IMR-90 (cell line): Measurements from ENCODE around the gene NDP. TPM values are rescaled to one million over a fixed set of nuclear protein-coding genes. Genes with fewer than 3 reads are reported as not detected.
A peak's percentile ranks its signal among the peaks of the same experiment; 100 is the strongest.

Source experiments
- ATAC-seq: fragments of 200-7000 bp; cut with Tn5 transposase; 2 replicates; pipeline ENCODE4 v1.9.1; 2020; ENCODE audit warnings: low read depth, mild to moderate bottlenecking, moderate library complexity
- BruUV-seq: library from RNA; stranded (reverse); fragments of 400-500 nt; replicated peaks from 2 replicates; lab custom pipeline; 2021; lab: Mats Ljungman, UMichigan
- CTCF ChIA-PET: fragments of 300-600 bp; formaldehyde crosslinking; extraction: SDS; loops from one replicate; lab custom pipeline; 2021; ENCODE audit warnings: antibody characterized with exemption; lab: Yijun Ruan, JAX
- POLR2A ChIA-PET: fragments of 300-600 bp; sonication (Branson Sonifier 250); formaldehyde crosslinking; loops from one replicate; lab custom pipeline; 2022; ENCODE audit warnings: antibody characterized with exemption; ENCODE audit not compliant: unreplicated experiment; lab: Charles Lee
- DNase-seq: peaks from one replicate; pipeline ENCODE4 v3.0.0; 2013
- H2AFZ ChIP-seq: replicated peaks from 2 replicates; pipeline ENCODE3; 2013; ENCODE audit warnings: low read length, mild to moderate bottlenecking; ENCODE audit not compliant: poor library complexity
- H2AK5ac ChIP-seq: 2 replicates; pipeline ENCODE4 v1.6.1; 2013; ENCODE audit warnings: low read depth, low read length, inconsistent platforms
- H2AK9ac ChIP-seq: replicated peaks from 2 replicates; pipeline ENCODE3; 2013; ENCODE audit warnings: mild to moderate bottlenecking, low read depth, low read length, moderate library complexity; ENCODE audit not compliant: poor library complexity
- H2BK120ac ChIP-seq: 2 replicates; pipeline ENCODE4 v1.6.1; 2013; ENCODE audit warnings: low read depth, low read length, inconsistent platforms
- H2BK15ac ChIP-seq: 3 replicates; pipeline ENCODE4 v1.6.1; 2013; ENCODE audit warnings: low read depth, low read length, inconsistent platforms
- H2BK20ac ChIP-seq: 2 replicates; pipeline ENCODE4 v1.6.1; 2013; ENCODE audit warnings: low read depth, mild to moderate bottlenecking, inconsistent platforms, low read length, moderate library complexity
- H2BK5ac ChIP-seq: 2 replicates; pipeline ENCODE4 v1.6.1; 2013; ENCODE audit warnings: mild to moderate bottlenecking, low read depth, low read length, inconsistent platforms; ENCODE audit not compliant: poor library complexity, severe bottlenecking
- H3K14ac ChIP-seq: replicated peaks from 2 replicates; pipeline ENCODE4 v1.6.1; 2013; ENCODE audit warnings: low read depth, low read length, inconsistent platforms
- H3K18ac ChIP-seq: 2 replicates; pipeline ENCODE4 v1.6.1; 2013; ENCODE audit warnings: low read depth, low read length, control low read depth
- H3K23ac ChIP-seq: 2 replicates; pipeline ENCODE4 v1.6.1; 2013; ENCODE audit warnings: low read depth, low read length, inconsistent platforms
- H3K27ac ChIP-seq: 2 replicates; pipeline ENCODE4 v1.5.1; 2013; ENCODE audit warnings: mild to moderate bottlenecking, control low read depth, low read length; ENCODE audit not compliant: insufficient read depth
- H3K27me3 ChIP-seq: 2 replicates; pipeline ENCODE4 v1.6.1; 2013; ENCODE audit warnings: low read length; ENCODE audit not compliant: control insufficient read depth, insufficient read depth
- H3K36me3 ChIP-seq: 2 replicates; pipeline ENCODE4 v1.6.1; 2013; ENCODE audit warnings: low read length, mixed read lengths; ENCODE audit not compliant: control insufficient read depth, insufficient read depth
- H3K4ac ChIP-seq: 2 replicates; pipeline ENCODE4 v1.6.1; 2013; ENCODE audit warnings: low read depth, low read length, inconsistent platforms
- H3K4me1 ChIP-seq: 2 replicates; pipeline ENCODE4 v1.6.1; 2013; ENCODE audit warnings: low read length, mixed read lengths; ENCODE audit not compliant: control insufficient read depth, insufficient read depth
- H3K4me2 ChIP-seq: 2 replicates; pipeline ENCODE4 v1.6.1; 2013; ENCODE audit warnings: low read depth, mild to moderate bottlenecking, control low read depth, low read length, moderate library complexity
- H3K4me3 ChIP-seq: 2 replicates; pipeline ENCODE4 v1.5.1; 2013; ENCODE audit warnings: low read depth, mild to moderate bottlenecking, control low read depth, low read length, moderate library complexity; ENCODE audit not compliant: insufficient read depth
- H3K56ac ChIP-seq: 2 replicates; pipeline ENCODE4 v1.6.1; 2013; ENCODE audit warnings: low read length, inconsistent platforms; ENCODE audit not compliant: insufficient read depth; ENCODE audit errors: extremely low read depth
- H3K79me1 ChIP-seq, 2 experiments: 2 replicates each; pipeline ENCODE4 v1.6.1; 2013; ENCODE audit warnings: low read length in 2 of 2, inconsistent platforms in 1 of 2, low read depth in 1 of 2
- H3K9ac ChIP-seq: 2 replicates; pipeline ENCODE4 v1.6.1; 2013; ENCODE audit warnings: low read depth, low read length, control low read depth
- H3K9me1 ChIP-seq: 2 replicates; pipeline ENCODE4 v1.6.1; 2013; ENCODE audit warnings: low read length, inconsistent platforms; ENCODE audit not compliant: insufficient read depth
- H3K9me3 ChIP-seq: 2 replicates; pipeline ENCODE4 v1.6.1; 2013; ENCODE audit warnings: low read length; ENCODE audit not compliant: control insufficient read depth, insufficient read depth
- H4K20me1 ChIP-seq: 2 replicates; pipeline ENCODE4 v1.6.1; 2013; ENCODE audit warnings: low read length, inconsistent platforms; ENCODE audit not compliant: insufficient read depth
- H4K5ac ChIP-seq: 2 replicates; pipeline ENCODE4 v1.6.1; 2013; ENCODE audit warnings: mild to moderate bottlenecking, low read depth, low read length, control low read depth
- H4K8ac ChIP-seq, 2 experiments: 2 replicates each; pipeline ENCODE4 v1.6.1; 2013; ENCODE audit warnings: low read depth in 2 of 2, low read length in 2 of 2, control low read depth in 1 of 2, inconsistent platforms in 1 of 2
- H4K91ac ChIP-seq: 2 replicates; pipeline ENCODE4 v1.6.1; 2013; ENCODE audit warnings: low read depth, low read length, inconsistent platforms; ENCODE audit not compliant: insufficient read depth
- CEBPB ChIP-seq: IDR thresholded peaks from 2 replicates; pipeline ENCODE4 v1.6.1; 2012; ENCODE audit warnings: low read depth, low read length, improper control_type of control experiment
- FOS ChIP-seq: fragments of 150-350 bp; IDR thresholded peaks from 2 replicates; pipeline ENCODE4 v1.6.1; 2016; ENCODE audit warnings: low read depth, low read length
- MAFK ChIP-seq: IDR thresholded peaks from 2 replicates; pipeline ENCODE4 v1.6.1; 2012; ENCODE audit warnings: low read depth, low read length, improper control_type of control experiment
- NFE2L2 ChIP-seq: fragments of 150-350 bp; IDR thresholded peaks from 2 replicates; pipeline ENCODE4 v1.6.1; 2016; ENCODE audit warnings: low read depth, mild to moderate bottlenecking, low read length
- RAD21 ChIP-seq: IDR thresholded peaks from 2 replicates; pipeline ENCODE4 v1.6.1; 2012; ENCODE audit warnings: low read length, improper control_type of control experiment
- RCOR1 ChIP-seq: IDR thresholded peaks from 2 replicates; pipeline ENCODE4 v1.6.1; 2012; ENCODE audit warnings: mild to moderate bottlenecking, low read length, improper control_type of control experiment; ENCODE audit not compliant: insufficient replicate concordance
- SMC3 ChIP-seq: fragments of 150-350 bp; IDR thresholded peaks from 2 replicates; pipeline ENCODE4 v1.6.1; 2016; ENCODE audit warnings: low read depth, mild to moderate bottlenecking, antibody characterized with exemption, low read length, moderate library complexity
- WGBS, 2 experiments: methylation state at CpG; one replicate each; pipeline versions ENCODE4 v1.1.5 to v1.1.7; 2013; ENCODE audit warnings: missing lambda C conversion rate in 2 of 2; ENCODE audit not compliant: insufficient read length in 1 of 2; ENCODE audit errors: extremely low coverage in 2 of 2; 5-methylcytosine and 5-hydroxymethylcytosine counted together
- dilution Hi-C: fragments of 300-500 bp; cut with HindIII; formaldehyde crosslinking; loops from one replicate; pipeline ENCODE4 v1.14.3; 2018; ENCODE audit warnings: low sequenced_read_pairs; ENCODE audit not compliant: unreplicated experiment
- in situ Hi-C: fragments of 300-500 bp; cut with MboI; formaldehyde crosslinking; loops from 3 replicates; pipeline ENCODE4 v1.14.3; 2019; ENCODE audit warnings: low sequenced_read_pairs, inconsistent platforms, mixed read lengths
- intact Hi-C: fragments of 100-400 bp; cut with micrococcal nuclease; formaldehyde crosslinking; loops from 2 replicates; pipeline ENCODE4 v1.10.0; 2022
- polyA plus RNA-seq, 3 experiments: library from polyadenylated mRNA; depleted of rRNA; stranded (reverse); fragments of >200 nt; gene quantifications; 2 replicates each; pipeline ENCODE4 v1.2.3, GENCODE V29; 2012; ENCODE audit warnings: low replicate concordance in 1 of 3
- total RNA-seq: library from RNA; depleted of rRNA; stranded (reverse); fragments of >200 nt; gene quantifications from 2 replicates; pipeline ENCODE4 v1.2.3, GENCODE V29; 2012
- TF ChIP-seq, protein P1 (sequence below): fragments of 150-350 bp; IDR thresholded peaks from 2 replicates; pipeline ENCODE4 v1.6.1; 2016; ENCODE audit warnings: low read depth, mild to moderate bottlenecking, low read length, moderate library complexity, borderline replicate concordance
- TF ChIP-seq, protein P2 (sequence below): fragments of 150-350 bp; IDR thresholded peaks from 2 replicates; pipeline ENCODE4 v1.6.1; 2017; ENCODE audit warnings: mild to moderate bottlenecking, antibody characterized with exemption, low read length, low read depth

NDP gene
- total and polyA plus RNA-seq, 2 of the 4 experiments (the other 2 are of a cell fraction): 0.36 to 0.39 TPM

DNA sequence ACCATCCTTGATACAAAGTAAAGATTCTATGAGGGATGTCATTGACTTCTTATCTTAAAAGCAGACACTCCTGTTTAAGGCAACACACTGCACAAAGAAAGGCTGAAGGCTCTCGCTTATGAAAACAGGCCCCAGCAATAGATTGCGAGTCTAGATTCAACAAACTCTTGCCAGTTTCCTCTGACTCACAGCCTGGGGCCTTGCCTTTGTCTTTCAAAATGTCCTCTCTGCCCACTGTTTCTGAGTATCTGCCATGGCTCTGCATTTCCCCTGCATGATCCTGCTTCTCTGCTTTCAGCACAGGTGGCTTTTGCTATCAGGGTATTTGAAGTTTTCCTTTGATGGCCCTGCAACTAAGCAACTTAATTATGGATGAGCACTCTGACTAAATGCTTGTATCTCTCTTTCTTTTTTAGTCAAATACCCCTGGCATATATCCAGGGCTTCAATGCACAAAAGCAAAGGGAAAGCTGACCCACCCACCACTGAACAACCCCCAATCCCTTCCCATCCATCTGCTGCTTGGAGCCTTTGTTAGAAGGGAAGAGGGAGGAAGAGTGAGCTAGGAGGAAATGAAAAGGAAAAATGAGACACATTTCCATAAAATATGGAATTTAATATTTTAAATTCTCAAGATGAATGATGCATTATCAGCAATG, 32.2 kb downstream of the NDP start:
- Histone ChIP-seq H2BK5ac (no peak overlapping the region), H2BK15ac (no peak overlapping the region), H2AK9ac (no peak overlapping the region), H4K5ac (no peak overlapping the region), H3K14ac (no peak overlapping the region), H3K56ac (no peak overlapping the region), H3K4me1 (no peaks in the 10 kb centered on the region), H3K27me3 (peaks cover 4% of the 10 kb centered on the region), H4K8ac (no peak overlapping the region), H3K27ac (no peak overlapping the region), H3K4me3 (no peak overlapping the region), H2AK5ac (no peak overlapping the region), H3K4ac (no peak overlapping the region), H2BK120ac (no peak overlapping the region), H3K23ac (no peak overlapping the region), H3K9me3 (no peaks in the 10 kb centered on the region), H3K79me1 (no peaks in the 10 kb centered on the region), H3K9me1 (no peaks in the 10 kb centered on the region), H3K18ac (no peak overlapping the region), H4K20me1 (no peaks in the 10 kb centered on the region), H4K91ac (no peak overlapping the region), H3K4me2 (no peak overlapping the region), H3K36me3 (no peaks in the 10 kb centered on the region), H2AFZ (peak overlapping the region; percentile 66), H2BK20ac (no peak overlapping the region), H3K9ac (no peak overlapping the region)
- intact Hi-C loops (no loop called here), in situ Hi-C loops (no loop called here), dilution Hi-C loops (no loop called here)
- no peak for TF ChIP-seq CEBPB
- TF ChIP-seq RCOR1: no peak
- no peak for TF ChIP-seq RAD21
- TF ChIP-seq NFE2L2: no peak
- no peak for TF ChIP-seq SMC3
- TF ChIP-seq, protein P1, sequence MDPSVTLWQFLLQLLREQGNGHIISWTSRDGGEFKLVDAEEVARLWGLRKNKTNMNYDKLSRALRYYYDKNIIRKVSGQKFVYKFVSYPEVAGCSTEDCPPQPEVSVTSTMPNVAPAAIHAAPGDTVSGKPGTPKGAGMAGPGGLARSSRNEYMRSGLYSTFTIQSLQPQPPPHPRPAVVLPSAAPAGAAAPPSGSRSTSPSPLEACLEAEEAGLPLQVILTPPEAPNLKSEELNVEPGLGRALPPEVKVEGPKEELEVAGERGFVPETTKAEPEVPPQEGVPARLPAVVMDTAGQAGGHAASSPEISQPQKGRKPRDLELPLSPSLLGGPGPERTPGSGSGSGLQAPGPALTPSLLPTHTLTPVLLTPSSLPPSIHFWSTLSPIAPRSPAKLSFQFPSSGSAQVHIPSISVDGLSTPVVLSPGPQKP: no peak
- no peak for TF ChIP-seq FOS
- TF ChIP-seq, protein P2, sequence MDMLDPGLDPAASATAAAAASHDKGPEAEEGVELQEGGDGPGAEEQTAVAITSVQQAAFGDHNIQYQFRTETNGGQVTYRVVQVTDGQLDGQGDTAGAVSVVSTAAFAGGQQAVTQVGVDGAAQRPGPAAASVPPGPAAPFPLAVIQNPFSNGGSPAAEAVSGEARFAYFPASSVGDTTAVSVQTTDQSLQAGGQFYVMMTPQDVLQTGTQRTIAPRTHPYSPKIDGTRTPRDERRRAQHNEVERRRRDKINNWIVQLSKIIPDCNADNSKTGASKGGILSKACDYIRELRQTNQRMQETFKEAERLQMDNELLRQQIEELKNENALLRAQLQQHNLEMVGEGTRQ: no peak
- TF ChIP-seq MAFK: no peak
- CTCF ChIA-PET: no interaction called here
- DNase-seq (peak; percentile 42), ATAC-seq (peak; percentile 53)
- BruUV-seq: no TSS peak
- 43% methylated on average over 1 of the region's 2 CpGs; no CpG with 5 or more reads in 1 of the 2 experiments for WGBS, 2 experiments
- POLR2A ChIA-PET: no interaction called here
